IPS-11a (cell line): ENCODE measurements around the gene KL.

Experiments
- H3K4me3 ChIP-seq: one replicate; pipeline ENCODE4 v1.5.1; 2013; ENCODE audit warnings: low read depth, low read length, control low read depth

The KL gene

GRCh38 chr13:33016414-33017322 lies at the start of gene KL:
KL (plus strand) TSS chr13:33016423; CDS start chr13:33016441, 18 bp downstream.
- H3K4me3 ChIP-seq: peak within 1 kb of the TSS; percentile 44

GRCh38 chr13:32967584-32968182 lies 48.5 kb upstream of the KL start:
- no peak overlapping the region for H3K4me3 ChIP-seq

GRCh38 chr13:32968316-32968715 lies 47.9 kb upstream of the KL start:
- no peak overlapping the region for H3K4me3 ChIP-seq

- H3K4me3 ChIP-seq: no peak overlapping the region
Observed at GRCh38 chr13:32968793-32969192, 47.4 kb upstream of the KL start.

GRCh38 chr13:32969516-32969941 lies 46.7 kb upstream of the KL start:
- H3K4me3 ChIP-seq: no peak overlapping the region

- H3K4me3 ChIP-seq: no peak overlapping the region
Observed at GRCh38 chr13:32976056-32976805, 40.0 kb upstream of the KL start.

- no peak overlapping the region for H3K4me3 ChIP-seq
Observed at GRCh38 chr13:32976912-32977311, 39.3 kb upstream of the KL start.

- no peak overlapping the region for H3K4me3 ChIP-seq
Observed at GRCh38 chr13:32977321-32977720, 38.9 kb upstream of the KL start.

- no peak overlapping the region for H3K4me3 ChIP-seq
Observed at GRCh38 chr13:32978278-32978677, 37.9 kb upstream of the KL start.

- no peak overlapping the region for H3K4me3 ChIP-seq
Observed at GRCh38 chr13:32983058-32983457, 33.2 kb upstream of the KL start.

GRCh38 chr13:32984857-32985626 lies 31.2 kb upstream of the KL start:
- no peak overlapping the region for H3K4me3 ChIP-seq

- no peak overlapping the region for H3K4me3 ChIP-seq
Observed at GRCh38 chr13:32986552-32986951, 29.7 kb upstream of the KL start.

GRCh38 chr13:32987462-32987861 lies 28.8 kb upstream of the KL start:
- H3K4me3 ChIP-seq: no peak overlapping the region

GRCh38 chr13:32988608-32989289 lies 27.5 kb upstream of the KL start:
- no peak overlapping the region for H3K4me3 ChIP-seq

GRCh38 chr13:32989290-32989667 lies 26.9 kb upstream of the KL start:
- H3K4me3 ChIP-seq: no peak overlapping the region

GRCh38 chr13:32989942-32990341 lies 26.3 kb upstream of the KL start:
- no peak overlapping the region for H3K4me3 ChIP-seq

GRCh38 chr13:32993145-32993544 lies 23.1 kb upstream of the KL start:
- no peak overlapping the region for H3K4me3 ChIP-seq

GRCh38 chr13:32997399-32997798 lies 18.8 kb upstream of the KL start:
- H3K4me3 ChIP-seq: no peak overlapping the region

- H3K4me3 ChIP-seq: no peak overlapping the region
Observed at GRCh38 chr13:32998966-32999365, 17.3 kb upstream of the KL start.

- no peak overlapping the region for H3K4me3 ChIP-seq
Observed at GRCh38 chr13:33000365-33000764, 15.9 kb upstream of the KL start.
